Tongue (tissue), 2 donors: ENCODE data around the gene SCIN. TPM values are rescaled to one million over a fixed set of nuclear protein-coding genes. Genes with fewer than 3 reads are reported as not detected.
"Not testable (repeated sequence)": the region's sequence is repeated elsewhere in the genome, so short reads cannot be mapped to it uniquely, and the experiment has no call there.

ENCODE experiments used
- DNase-seq: peaks from one replicate; pipeline ENCODE4 v3.0.0-alpha.2; 2015
- total RNA-seq: library from RNA; depleted of rRNA; stranded (reverse); fragments of >200 nt; gene quantifications from one replicate; pipeline ENCODE4 v1.2.3, GENCODE V29; 2014

SCIN gene
- total RNA-seq: 9.5 TPM

- DNase-seq: peak; percentile 46
Observed at GRCh38 chr7:12570534-12571461, at the start of gene SCIN. Gene SCIN, plus strand, starts transcription at chr7:12570720. Its CDS starts 67 bp downstream, at chr7:12570787.

- peak; percentile 73 for DNase-seq
Observed at GRCh38 chr7:12524794-12525386, 45.6 kb upstream of the SCIN start.

- not testable (repeated sequence) for DNase-seq
Observed at GRCh38 chr7:12526693-12527092, 43.8 kb upstream of the SCIN start.

GRCh38 chr7:12527670-12528069 is 42.9 kb upstream of the SCIN start:
- DNase-seq: not testable (repeated sequence)

- no peak for DNase-seq
Observed at GRCh38 chr7:12529971-12530710, 40.4 kb upstream of the SCIN start.

- no peak for DNase-seq
Observed at GRCh38 chr7:12531784-12532183, 38.7 kb upstream of the SCIN start.

- DNase-seq: no peak
Observed at GRCh38 chr7:12534046-12534445, 36.5 kb upstream of the SCIN start.

- DNase-seq: no peak
Observed at GRCh38 chr7:12539681-12540080, 30.8 kb upstream of the SCIN start.

GRCh38 chr7:12540850-12541249 is 29.7 kb upstream of the SCIN start:
- DNase-seq: no peak

GRCh38 chr7:12543586-12543985 is 26.9 kb upstream of the SCIN start:
- DNase-seq: no peak

- no peak for DNase-seq
Observed at GRCh38 chr7:12549106-12549505, 21.4 kb upstream of the SCIN start.

- DNase-seq: no peak
Observed at GRCh38 chr7:12550956-12551355, 19.6 kb upstream of the SCIN start.

- DNase-seq: no peak
Observed at GRCh38 chr7:12552876-12553275, 17.6 kb upstream of the SCIN start.

GRCh38 chr7:12553416-12553815 is 17.1 kb upstream of the SCIN start:
- no peak for DNase-seq

GRCh38 chr7:12554351-12554750 is 16.2 kb upstream of the SCIN start:
- no peak for DNase-seq

GRCh38 chr7:12554872-12555271 is 15.6 kb upstream of the SCIN start:
- DNase-seq: no peak

- not testable (repeated sequence) for DNase-seq
Observed at GRCh38 chr7:12555695-12556094, 14.8 kb upstream of the SCIN start.

- not testable (repeated sequence) for DNase-seq
Observed at GRCh38 chr7:12556139-12556792, 14.3 kb upstream of the SCIN start.

- no peak for DNase-seq
Observed at GRCh38 chr7:12557282-12557681, 13.2 kb upstream of the SCIN start.

GRCh38 chr7:12564996-12565764 is 5.3 kb upstream of the SCIN start:
- no peak for DNase-seq

GRCh38 chr7:12565873-12566272 is 4.6 kb upstream of the SCIN start:
- no peak for DNase-seq

- DNase-seq: no peak
Observed at GRCh38 chr7:12567015-12567414, 3.5 kb upstream of the SCIN start.
